Activated CD8-positive, alpha-beta memory T cell treated with anti-CD3 and anti-CD28 coated beads for 1 hour (primary cell): ENCODE results near the gene MT1B.
"Not testable (repeated sequence)": the region's sequence is repeated elsewhere in the genome, so short reads cannot be mapped to it uniquely, and the experiment has no call there.

Experiments
- DNase-seq, 2 donors: peaks; one replicate each; pipeline ENCODE4 v3.0.0-alpha.2; 2020; ENCODE audit warnings: low read depth in 1 of 2; ENCODE audit errors: extremely low read depth in 1 of 2

The MT1B gene

DNA sequence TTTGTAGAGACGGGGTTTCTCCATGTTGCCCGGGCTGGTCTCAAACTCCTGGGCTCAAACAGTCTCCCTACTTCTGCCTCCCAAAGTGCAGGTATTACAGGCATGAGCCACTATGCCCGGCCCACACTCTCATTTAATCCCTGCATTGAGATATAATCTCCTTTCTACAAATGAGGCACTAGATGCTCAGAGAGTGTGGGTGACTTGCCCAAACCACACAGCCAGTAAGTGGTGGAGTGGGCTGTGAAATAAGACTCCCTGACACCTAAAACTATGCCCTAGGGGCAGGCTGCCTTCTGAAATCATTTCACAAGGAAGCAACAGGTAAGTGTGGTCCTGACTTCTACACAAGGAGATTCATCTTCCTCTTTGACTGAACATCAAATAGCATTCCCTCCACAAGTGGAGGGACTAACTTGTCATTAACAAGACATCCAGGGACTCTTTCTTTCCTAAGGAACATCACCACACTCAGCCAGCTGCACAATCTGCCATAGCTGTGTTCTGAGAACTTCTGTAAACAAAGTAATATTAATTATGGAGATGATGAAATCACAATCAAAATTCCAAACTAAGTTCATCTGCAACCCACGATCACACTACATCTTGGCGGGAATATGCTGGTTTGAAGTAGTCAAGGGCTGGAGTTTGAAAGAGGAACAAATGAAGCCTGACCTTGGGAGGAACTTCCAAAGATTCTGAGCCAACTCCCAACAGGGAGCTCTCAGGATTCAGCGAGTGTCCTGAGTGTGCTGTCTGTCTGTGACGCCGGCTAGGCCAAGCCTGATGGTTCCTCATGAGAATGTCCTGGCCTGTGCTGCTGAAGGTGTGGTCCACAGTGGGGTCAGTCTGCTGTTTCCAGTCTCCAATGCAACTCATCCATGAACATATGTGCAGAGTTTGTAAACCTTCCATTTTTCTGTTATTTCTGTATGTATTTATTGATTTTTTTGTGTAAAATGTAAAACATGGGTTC is 13.9 kb downstream of the MT1B start:
- not testable (repeated sequence) for DNase-seq

GRCh38 chr16:56667581-56668571 is 16.2 kb downstream of the MT1B start, which contains the start of gene MT1G:
TSS of gene MT1G (minus strand) at chr16:56668065. CDS start at chr16:56667993, 72 bp downstream.
- no peak for DNase-seq

GRCh38 chr16:56669005-56669839 is 17.5 kb downstream of the MT1B start, which contains the start of gene MT1H:
TSS of gene MT1H (plus strand) at chr16:56669814. CDS start at chr16:56669885, 71 bp downstream.
- no peak for DNase-seq

DNA sequence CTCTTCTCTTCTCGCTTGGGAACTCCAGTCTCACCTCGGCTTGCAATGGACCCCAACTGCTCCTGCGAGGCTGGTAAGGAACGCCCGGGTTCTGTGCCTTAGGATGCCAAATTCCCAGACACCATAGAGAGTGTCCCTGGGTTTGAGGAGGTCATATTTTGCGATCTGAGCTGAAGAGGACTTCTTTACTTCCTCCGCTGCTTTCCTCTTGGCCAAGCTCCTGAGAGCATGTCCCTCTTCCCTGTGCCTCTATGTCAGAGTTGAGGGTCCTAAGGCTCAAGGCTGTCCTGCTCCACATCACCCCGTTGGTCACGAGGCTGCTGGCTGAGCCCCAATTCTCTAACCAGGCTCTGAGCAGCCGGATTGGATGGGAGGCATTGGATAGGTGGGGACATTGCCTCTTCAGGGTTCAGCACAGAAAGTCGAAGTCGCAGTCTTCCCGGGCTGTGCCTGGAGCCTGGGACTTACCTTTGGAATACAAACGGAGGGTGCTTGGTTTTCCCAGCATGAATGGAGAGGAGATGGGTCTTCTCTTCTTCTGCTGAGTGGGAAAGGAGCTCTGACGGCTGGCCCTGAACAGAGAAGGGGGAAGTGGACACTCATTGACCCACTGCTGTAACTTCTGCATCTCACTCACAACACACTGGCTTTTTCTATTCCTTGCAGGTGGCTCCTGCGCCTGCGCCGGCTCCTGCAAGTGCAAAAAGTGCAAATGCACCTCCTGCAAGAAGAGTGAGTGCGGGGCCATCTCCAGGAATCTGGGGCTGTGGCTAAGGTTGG is 18.3 kb downstream of the MT1B start:
- no peak for DNase-seq

DNA sequence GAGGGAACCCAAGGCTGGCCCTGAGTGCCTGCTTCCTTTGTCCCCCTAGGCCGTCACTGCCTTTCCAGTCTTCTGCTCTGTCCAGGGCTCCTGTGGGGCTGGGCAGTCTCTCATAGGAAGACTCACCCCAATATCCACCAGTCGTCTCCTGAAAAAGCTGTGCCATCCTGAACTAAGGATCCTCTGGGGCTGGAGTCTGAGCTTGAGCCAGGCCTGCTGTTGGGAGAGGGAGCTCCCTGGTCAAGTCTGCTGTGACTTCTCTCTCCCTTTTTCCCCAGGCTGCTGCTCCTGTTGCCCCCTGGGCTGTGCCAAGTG is 18.9 kb downstream of the MT1B start:
- no peak for DNase-seq

- DNase-seq = not testable (repeated sequence)
Measured at GRCh38 chr16:56671691-56672090, 20.0 kb downstream of the MT1B start.

DNA sequence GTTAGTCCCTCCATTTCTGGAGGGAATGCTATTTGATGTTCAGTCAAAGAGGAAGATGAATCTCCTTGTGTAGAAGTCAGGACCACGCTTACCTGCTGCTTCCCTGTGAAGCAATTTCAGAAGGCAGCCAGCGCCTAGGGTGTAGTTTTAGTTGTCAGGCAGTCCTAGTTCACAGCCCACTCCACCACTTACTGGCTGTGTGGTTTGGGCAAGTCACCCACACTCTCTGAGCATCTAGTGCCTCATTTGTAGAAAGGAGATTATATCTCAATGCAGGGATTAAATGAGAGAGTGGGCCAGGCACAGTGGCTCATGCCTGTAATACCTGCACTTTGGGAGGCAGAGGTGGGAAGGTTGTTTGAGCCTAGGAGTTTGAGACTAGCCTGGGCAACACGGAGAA is 20.5 kb downstream of the MT1B start:
- not testable (repeated sequence) for DNase-seq

- no peak for DNase-seq
Measured at GRCh38 chr16:56672761-56673536, 21.3 kb downstream of the MT1B start.

GRCh38 chr16:56673921-56674320 is 22.2 kb downstream of the MT1B start:
- no peak for DNase-seq

- DNase-seq = not testable (repeated sequence)
Measured at GRCh38 chr16:56674570-56674969, 22.9 kb downstream of the MT1B start.

GRCh38 chr16:56675685-56676210 is 24.1 kb downstream of the MT1B start:
- no peak for DNase-seq

- DNase-seq = no peak
Measured at GRCh38 chr16:56677474-56677873, 25.8 kb downstream of the MT1B start.

- no peak for DNase-seq
Measured at GRCh38 chr16:56679078-56679730, 27.5 kb downstream of the MT1B start.

DNA sequence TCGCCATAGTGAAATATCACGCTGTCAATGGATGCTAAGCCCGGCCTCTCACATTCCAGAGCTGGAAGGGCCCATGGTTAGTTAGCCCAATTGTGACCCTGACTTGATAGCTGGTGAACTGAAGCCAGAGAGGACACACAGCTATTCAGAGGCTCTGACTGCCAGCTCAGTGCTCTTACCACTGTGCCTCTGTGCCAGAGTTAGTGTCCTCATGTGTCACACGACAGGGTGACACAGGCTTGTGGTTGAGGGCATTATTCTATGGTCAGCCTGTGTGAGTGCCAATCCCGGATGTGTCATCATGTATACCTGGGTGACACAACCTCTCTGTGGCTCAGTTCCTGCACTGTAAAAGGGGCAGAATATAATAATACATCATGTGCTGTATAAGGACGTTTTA is 28.1 kb downstream of the MT1B start:
- no peak for DNase-seq

- DNase-seq = peak; percentile 66 to 83
Measured at GRCh38 chr16:56681939-56682702, 30.4 kb downstream of the MT1B start, which contains the start of gene MT1X. TSS of gene MT1X (plus strand) at chr16:56682470. CDS start at chr16:56682541, 71 bp downstream.

GRCh38 chr16:56682703-56683397 is 31.2 kb downstream of the MT1B start:
- DNase-seq = no peak
